IPS-18a (cell line): ENCODE results near the gene ZFYVE27.

ENCODE experiments used
- H3K27ac ChIP-seq: one replicate; pipeline ENCODE4 v1.5.1; 2013; ENCODE audit warnings: low read length
- H3K27me3 ChIP-seq: one replicate; pipeline ENCODE4 v1.6.1; 2013; ENCODE audit warnings: mild to moderate bottlenecking, low read length; ENCODE audit not compliant: control insufficient read depth, insufficient read depth
- H3K36me3 ChIP-seq: one replicate; pipeline ENCODE4 v1.6.1; 2013; ENCODE audit warnings: low read depth, low read length; ENCODE audit not compliant: control insufficient read depth
- H3K4me1 ChIP-seq: one replicate; pipeline ENCODE4 v1.6.1; 2013; ENCODE audit warnings: low read depth, low read length; ENCODE audit not compliant: control insufficient read depth
- H3K4me3 ChIP-seq: one replicate; pipeline ENCODE4 v1.5.1; 2013; ENCODE audit warnings: low read length
- H3K9ac ChIP-seq: one replicate; pipeline ENCODE4 v1.6.1; 2013; ENCODE audit warnings: mild to moderate bottlenecking, low read length, moderate library complexity
- H3K9me3 ChIP-seq: one replicate; pipeline ENCODE4 v1.6.1; 2013; ENCODE audit warnings: low read depth, low read length; ENCODE audit not compliant: control insufficient read depth

Gene ZFYVE27

DNA sequence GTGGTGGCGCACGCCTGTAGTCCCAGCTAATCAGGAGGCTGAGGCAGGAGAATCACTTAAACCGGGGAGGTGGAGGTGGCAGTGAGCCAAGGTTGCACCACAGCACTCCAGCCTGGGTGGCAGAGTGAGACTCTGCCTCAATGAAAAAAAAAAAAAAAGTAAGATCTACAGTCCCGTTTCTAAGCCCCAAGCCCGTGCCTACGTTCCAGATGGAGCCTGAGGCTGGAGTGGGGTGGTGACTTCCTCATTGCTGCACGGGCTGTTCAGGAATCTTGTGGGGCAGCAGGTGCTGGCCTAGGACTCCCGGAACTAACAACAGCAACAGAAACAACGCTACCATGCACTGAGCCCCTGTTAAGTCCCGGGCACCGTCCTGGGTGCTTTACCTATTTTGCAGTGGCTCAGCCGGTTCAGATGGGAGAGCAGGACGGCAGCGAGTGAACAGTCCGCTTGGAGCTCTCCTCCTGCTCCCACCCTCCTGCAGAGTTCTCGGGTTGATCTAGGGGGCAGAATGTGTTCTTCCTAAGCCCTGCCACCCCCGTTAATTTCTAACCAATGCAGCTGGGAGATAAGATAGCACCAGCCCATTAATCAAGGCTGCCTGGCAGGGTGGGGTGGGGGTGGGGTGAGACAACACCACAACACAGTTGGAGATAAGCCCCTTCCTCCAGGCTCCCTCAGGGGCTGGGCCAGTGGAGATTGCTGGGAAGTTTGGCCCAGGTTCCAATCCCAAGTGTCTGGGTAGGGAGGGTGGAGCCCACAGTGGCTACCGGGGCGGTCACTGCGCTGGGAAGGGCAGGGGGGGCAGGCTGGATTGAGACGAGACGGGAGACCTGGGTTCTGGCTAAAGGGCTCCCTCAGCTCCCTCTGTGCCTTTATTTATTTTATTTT lies 51.9 kb downstream of the ZFYVE27 start:
- Histone ChIP-seq H3K4me3 (no peak overlapping the region), H3K36me3 (no peaks in the 10 kb centered on the region), H3K27me3 (no peaks in the 10 kb centered on the region), H3K9ac (no peak overlapping the region), H3K27ac (no peak overlapping the region), H3K4me1 (no peaks in the 10 kb centered on the region), H3K9me3 (no peaks in the 10 kb centered on the region)

DNA sequence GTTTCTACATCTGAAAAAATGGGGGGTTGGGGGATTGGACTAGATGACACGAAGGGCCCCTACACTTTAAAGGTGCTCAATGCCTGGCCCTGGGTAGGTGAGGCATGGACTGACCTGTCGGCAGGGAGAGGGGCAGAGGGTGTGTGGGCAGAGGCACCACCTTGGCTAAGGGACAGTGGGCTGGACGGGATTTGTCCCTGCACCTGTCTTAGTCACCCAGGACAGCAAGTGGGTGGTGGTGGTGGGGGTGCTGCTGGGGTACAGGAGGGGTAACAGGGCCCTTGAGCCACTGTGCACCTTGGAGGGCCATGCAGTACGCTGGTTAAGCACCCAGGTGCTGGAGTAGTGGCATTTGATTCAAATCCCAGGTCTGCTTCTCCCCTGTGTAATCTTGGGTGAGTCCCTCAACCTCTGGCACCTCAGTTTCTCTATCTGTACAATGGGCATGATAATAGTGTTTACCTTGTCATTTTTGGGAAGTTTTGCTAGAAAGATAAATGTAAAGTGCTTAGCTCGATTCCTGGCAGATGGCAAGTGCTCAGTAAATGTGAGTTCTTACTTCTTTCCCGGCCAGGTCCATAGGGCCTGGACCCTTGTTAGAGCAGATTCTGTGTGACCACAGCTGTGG lies 53.0 kb downstream of the ZFYVE27 start:
- Histone ChIP-seq H3K36me3 (no peaks in the 10 kb centered on the region), H3K27ac (no peak overlapping the region), H3K4me1 (no peaks in the 10 kb centered on the region)

DNA sequence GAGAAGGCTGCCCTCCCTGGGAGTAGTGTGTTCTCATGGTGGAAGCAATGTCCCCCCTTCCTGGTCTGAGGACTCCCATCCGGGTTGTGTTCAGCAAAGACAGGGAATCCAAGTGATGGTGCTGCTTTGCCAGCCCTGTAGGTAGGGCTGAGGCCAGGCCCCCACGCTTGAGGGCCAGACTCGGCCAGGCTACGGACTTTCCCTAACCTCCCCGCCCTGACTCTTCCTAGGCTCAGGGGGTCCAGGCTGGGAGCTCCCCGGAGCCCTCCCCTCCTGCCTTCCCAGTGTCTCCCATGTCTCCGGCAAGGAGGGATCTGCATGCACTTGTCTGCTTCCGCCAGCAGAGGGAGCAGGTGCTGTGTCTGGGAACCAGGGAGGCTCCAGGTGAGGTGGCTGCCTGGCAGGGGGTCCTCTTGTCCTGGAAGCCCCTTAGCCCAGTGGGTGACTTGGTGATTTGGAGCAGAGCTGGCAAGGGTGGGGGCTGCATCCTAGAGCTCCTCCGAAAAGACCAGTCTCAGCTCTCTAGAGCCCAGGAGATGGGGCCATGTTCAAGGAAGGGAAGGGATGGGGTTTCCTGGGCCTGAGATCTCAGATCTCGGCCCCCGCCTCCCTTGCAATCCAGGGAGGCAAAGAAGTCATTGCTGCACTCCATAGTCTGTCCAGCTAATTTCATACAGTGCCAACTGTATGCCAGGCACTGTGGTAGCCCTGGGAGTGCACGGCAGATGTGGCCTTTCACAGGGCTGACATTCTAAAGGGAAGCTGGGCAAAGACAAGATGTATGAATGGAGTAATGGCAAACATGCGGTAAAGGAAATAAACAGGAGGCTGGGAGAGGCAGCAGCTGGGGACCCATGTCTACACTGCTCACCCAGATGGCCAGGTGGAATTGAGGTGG lies 55.1 kb downstream of the ZFYVE27 start:
- no peak overlapping the region for H3K4me3 ChIP-seq
- H3K27me3 ChIP-seq, result no peaks in the 10 kb centered on the region
- H3K36me3 ChIP-seq, result no peaks in the 10 kb centered on the region
- H3K27ac ChIP-seq, result no peak overlapping the region
- no peaks in the 10 kb centered on the region for H3K4me1 ChIP-seq
- H3K9me3 ChIP-seq, result no peaks in the 10 kb centered on the region
- H3K9ac ChIP-seq, result no peak overlapping the region

More for the DNA sequence above, 53.0 kb downstream of the ZFYVE27 start:
- Histone ChIP-seq H3K4me3 (no peak overlapping the region), H3K9ac (no peak overlapping the region), H3K9me3 (no peaks in the 10 kb centered on the region), H3K27me3 (no peaks in the 10 kb centered on the region)

DNA sequence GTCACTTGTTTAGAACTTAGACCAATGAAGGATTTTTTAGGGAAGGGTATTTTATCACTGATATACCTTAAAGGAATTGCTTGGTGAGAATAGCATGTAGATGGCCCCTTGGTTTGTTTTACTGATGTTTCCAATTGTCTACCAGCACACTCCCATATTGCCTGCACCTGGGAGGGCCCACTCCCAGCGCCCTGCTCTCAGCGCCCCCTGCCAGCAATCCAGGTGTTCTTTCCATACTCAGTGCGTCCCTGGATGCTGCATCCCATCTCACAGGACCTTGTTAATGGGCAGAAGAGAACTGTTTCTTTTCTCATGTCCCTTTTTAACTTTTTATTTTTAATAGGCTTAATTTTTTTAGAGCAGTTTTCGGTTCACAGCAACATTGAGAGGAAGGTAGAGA lies 59.0 kb downstream of the ZFYVE27 start:
- Histone ChIP-seq H3K9ac (no peak overlapping the region), H3K27ac (no peak overlapping the region), H3K36me3 (no peaks in the 10 kb centered on the region), H3K27me3 (no peaks in the 10 kb centered on the region), H3K9me3 (no peaks in the 10 kb centered on the region), H3K4me3 (no peak overlapping the region), H3K4me1 (no peaks in the 10 kb centered on the region)

DNA sequence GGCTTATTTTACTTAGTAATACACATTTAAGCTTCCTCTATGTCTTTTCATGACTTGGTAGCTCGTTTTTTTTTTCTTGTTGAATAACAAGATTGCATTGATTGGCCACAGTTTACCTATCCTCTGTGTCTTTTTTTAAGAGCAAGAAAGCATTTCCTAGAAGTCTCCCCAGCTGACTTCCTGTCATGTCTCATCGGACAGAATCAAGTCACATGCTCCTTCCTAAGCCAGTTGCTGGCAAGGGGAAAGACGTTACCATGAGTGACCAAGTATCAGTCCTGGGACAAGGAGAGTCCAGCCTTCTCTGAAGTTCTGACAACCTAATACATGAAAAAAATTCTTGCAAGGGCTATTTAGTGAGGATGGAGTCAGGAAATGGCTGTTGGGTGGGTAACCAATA lies 59.7 kb downstream of the ZFYVE27 start:
- H3K4me1 ChIP-seq, result no peaks in the 10 kb centered on the region
- H3K36me3 ChIP-seq, result no peaks in the 10 kb centered on the region
- H3K4me3 ChIP-seq, result no peak overlapping the region
- H3K27me3 ChIP-seq, result no peaks in the 10 kb centered on the region
- no peak overlapping the region for H3K9ac ChIP-seq
- H3K9me3 ChIP-seq, result no peaks in the 10 kb centered on the region
- no peak overlapping the region for H3K27ac ChIP-seq

DNA sequence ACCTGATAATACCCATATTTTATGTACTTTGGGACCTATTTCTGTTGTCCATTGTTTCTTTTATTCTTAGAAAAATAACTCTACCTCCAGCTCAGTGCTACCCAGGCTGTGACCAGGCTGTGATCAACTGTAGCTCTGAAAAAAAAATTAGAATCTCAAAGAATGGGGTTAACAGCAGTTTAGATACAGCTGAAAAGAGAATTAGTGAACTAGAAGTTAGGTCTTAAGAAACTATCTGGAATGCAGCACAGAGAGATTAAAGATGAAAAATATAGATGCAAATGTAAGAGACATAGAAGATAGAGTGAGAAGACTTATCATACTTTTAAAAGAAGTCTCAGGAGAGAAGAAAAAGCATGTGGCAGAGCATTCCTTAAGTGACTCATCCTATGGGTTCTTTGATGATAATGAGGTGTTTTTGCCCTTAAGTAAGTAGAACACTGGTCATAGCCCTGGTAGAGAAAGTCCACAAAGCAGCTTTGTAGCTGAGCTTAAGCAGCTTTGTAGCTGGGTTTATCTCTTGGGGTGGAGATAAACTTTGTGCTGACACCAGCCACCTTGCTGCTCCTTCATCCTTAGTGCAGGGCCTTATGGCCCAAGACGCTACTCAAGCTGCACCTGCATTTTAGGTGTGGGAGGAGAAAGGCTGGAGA lies 62.2 kb downstream of the ZFYVE27 start:
- H3K9me3 ChIP-seq, result no peaks in the 10 kb centered on the region

DNA sequence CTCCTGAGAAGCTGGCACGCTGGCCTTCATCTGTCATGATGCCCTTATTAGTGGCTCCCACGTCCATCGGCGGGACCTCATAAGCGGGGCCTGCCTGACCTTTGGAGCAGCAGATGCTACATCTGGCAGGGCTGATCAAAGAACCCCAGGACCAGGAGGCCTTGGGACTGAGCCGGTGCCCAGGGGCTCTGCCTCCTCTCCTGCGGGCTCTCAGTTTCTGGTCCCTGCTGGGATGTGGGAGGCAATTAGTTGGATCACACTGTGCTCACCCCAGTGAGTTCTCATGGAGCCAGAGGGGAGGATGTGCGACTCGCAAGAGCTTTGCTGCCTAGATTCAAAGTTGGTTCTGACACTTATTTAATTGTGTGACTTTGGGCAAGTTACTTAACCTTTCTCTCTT lies 63.5 kb downstream of the ZFYVE27 start:
- Histone ChIP-seq H3K27me3 (no peaks in the 10 kb centered on the region), H3K4me1 (peaks cover 4% of the 10 kb centered on the region), H3K9ac (no peak overlapping the region), H3K36me3 (no peaks in the 10 kb centered on the region), H3K4me3 (no peak overlapping the region), H3K9me3 (no peaks in the 10 kb centered on the region), H3K27ac (no peak overlapping the region)

More for the DNA sequence above, 62.2 kb downstream of the ZFYVE27 start:
- Histone ChIP-seq H3K4me1 (no peaks in the 10 kb centered on the region), H3K9ac (no peak overlapping the region), H3K4me3 (no peak overlapping the region), H3K36me3 (no peaks in the 10 kb centered on the region), H3K27ac (no peak overlapping the region), H3K27me3 (no peaks in the 10 kb centered on the region)

DNA sequence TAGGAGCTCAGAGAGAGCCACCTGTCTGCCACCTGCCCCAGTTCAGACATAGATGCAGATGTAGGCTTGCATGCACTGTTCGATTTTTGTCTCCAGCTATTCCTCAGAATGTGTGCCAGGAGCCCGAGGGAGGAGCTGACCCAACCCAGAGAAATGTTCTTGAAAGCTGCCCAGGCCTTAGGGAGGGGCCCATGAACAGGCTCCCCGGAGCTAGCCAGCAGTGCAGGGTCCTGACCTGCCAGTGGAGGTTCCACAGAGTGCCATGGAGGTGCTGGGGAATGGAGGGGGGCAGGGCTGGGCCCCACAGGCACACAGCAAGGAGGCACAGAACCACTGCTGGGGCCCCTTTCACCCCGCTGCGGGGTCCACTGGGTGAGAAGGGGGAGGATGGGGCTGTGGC lies 64.5 kb downstream of the ZFYVE27 start:
- Histone ChIP-seq H3K9ac (no peak overlapping the region), H3K27ac (no peak overlapping the region), H3K36me3 (no peaks in the 10 kb centered on the region), H3K4me3 (no peak overlapping the region), H3K27me3 (no peaks in the 10 kb centered on the region), H3K4me1 (peaks cover 13% of the 10 kb centered on the region), H3K9me3 (no peaks in the 10 kb centered on the region)

DNA sequence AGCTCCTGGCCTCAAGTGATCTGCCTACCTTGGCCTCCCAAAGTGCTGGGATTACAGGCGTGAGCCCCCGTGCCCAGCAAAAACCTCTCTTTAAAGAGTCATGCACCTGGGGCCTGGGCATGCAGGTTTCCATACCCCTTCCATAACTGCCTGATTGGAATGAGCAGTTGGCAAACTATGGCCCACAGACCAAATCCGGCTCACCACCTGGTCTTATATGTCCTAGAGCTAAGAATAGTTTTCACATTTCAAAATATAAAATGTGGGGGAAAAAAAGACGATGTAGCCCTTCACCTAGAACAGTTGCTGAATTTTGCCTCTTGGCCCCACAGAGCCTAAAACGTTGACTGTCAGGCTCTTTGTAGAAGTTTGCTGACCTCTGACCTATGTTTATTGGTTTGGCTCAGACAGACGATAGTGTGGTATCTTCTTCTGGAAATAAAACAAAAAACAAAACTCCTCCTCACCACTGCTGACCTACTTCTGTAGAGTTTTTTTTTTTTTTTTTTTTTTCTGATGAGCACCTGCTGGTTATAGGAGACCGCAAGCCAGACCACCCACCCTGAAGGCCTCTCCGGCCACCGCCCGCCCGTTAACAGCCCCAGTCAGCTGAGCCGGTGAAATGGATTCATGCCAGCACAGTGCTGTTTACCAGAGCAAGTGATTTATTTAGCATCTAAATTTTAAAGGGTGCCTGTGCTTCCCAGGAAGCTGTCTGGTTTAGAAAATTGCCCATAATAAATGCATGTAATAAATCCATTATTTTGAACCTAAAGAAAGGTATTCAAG lies 68.4 kb downstream of the ZFYVE27 start:
- Histone ChIP-seq H3K36me3 (no peaks in the 10 kb centered on the region), H3K9me3 (no peaks in the 10 kb centered on the region), H3K4me3 (no peak overlapping the region), H3K4me1 (peaks cover 13% of the 10 kb centered on the region), H3K27ac (no peak overlapping the region), H3K27me3 (no peaks in the 10 kb centered on the region), H3K9ac (no peak overlapping the region)

DNA sequence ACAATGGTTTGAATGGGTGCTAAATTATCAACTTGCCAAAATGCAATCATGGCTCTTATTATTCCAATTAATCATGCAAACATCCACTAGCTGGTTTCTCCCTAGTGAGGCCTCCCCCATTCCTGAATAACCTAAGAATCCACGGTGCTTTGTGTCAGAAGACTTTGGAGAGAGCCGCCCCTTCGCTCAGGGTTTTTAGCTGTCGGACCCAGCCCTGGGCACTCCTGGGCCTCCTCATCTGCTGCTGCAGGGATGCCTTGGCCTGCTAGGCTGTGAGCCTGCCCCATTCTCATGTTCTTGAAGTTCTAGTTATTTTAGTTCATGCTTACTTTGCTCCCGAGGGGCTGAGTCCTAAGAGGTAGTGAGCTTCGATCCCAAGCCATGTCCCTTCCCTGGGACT lies 69.0 kb downstream of the ZFYVE27 start:
- Histone ChIP-seq H3K4me1 (peaks cover 13% of the 10 kb centered on the region), H3K36me3 (no peaks in the 10 kb centered on the region), H3K27me3 (no peaks in the 10 kb centered on the region), H3K27ac (no peak overlapping the region), H3K9ac (no peak overlapping the region), H3K9me3 (no peaks in the 10 kb centered on the region), H3K4me3 (no peak overlapping the region)
